GM23338 (cell line): Measurements from ENCODE around the gene CDK5. TPM values are rescaled to one million over a fixed set of nuclear protein-coding genes. Genes with fewer than 3 reads are reported as not detected.
A peak's percentile ranks its signal among the peaks of the same experiment; 100 is the strongest.
"Not testable (repeated sequence)": the region's sequence is repeated elsewhere in the genome, so short reads cannot be mapped to it uniquely, and the experiment has no call there.

Experiments
- ATAC-seq: fragments of 200-7000 bp; cut with Tn5 transposase; 3 replicates; pipeline ENCODE4 v1.9.1; 2020
- DNase-seq: peaks from one replicate; pipeline ENCODE4 v3.0.0-alpha.2; 2015; ENCODE audit warnings: low spot score
- H2AFZ ChIP-seq: fragments of 200-600 bp; sonication (generic); 2 replicates; pipeline ENCODE4 v1.8.0; 2016; ENCODE audit warnings: antibody characterized with exemption, mild to moderate bottlenecking, moderate library complexity
- H3F3A ChIP-seq: fragments of 200-600 bp; sonication (generic); replicated peaks from 2 replicates; pipeline ENCODE4 v1.8.0; 2017; ENCODE audit warnings: antibody characterized with exemption, mixed run types, low read depth
- H3K27ac ChIP-seq: fragments of 200-600 bp; sonication (generic); 2 replicates; pipeline ENCODE4 v1.6.1; 2016; ENCODE audit warnings: low read depth
- H3K27me3 ChIP-seq: fragments of 200-600 bp; sonication (generic); 2 replicates; pipeline ENCODE4 v1.8.0; 2016; ENCODE audit warnings: mild to moderate bottlenecking, mixed run types, moderate library complexity; ENCODE audit not compliant: insufficient read depth
- H3K36me3 ChIP-seq: fragments of 200-600 bp; sonication (generic); 2 replicates; pipeline ENCODE4 v1.8.0; 2016; ENCODE audit warnings: mild to moderate bottlenecking; ENCODE audit not compliant: insufficient read depth
- H3K4me1 ChIP-seq: fragments of 200-600 bp; sonication (generic); 2 replicates; pipeline ENCODE4 v1.8.0; 2016; ENCODE audit warnings: mild to moderate bottlenecking, moderate library complexity; ENCODE audit not compliant: insufficient read depth
- H3K4me2 ChIP-seq: fragments of 200-600 bp; sonication (generic); 2 replicates; pipeline ENCODE4 v1.7.1; 2017; ENCODE audit warnings: mixed run types
- H3K4me3 ChIP-seq: fragments of 200-600 bp; sonication (generic); 2 replicates; pipeline ENCODE4 v1.6.1; 2016; ENCODE audit warnings: mixed run types
- H3K79me2 ChIP-seq: fragments of 200-600 bp; sonication (generic); replicated peaks from 2 replicates; pipeline ENCODE4 v1.8.0; 2017; ENCODE audit warnings: mild to moderate bottlenecking; ENCODE audit not compliant: insufficient read depth
- H3K9me2 ChIP-seq: fragments of 200-600 bp; sonication (generic); 2 replicates; pipeline ENCODE4 v1.8.0; 2017; ENCODE audit not compliant: insufficient read depth
- H4K20me1 ChIP-seq: fragments of 200-600 bp; sonication (generic); replicated peaks from 2 replicates; pipeline ENCODE4 v1.8.0; 2017; ENCODE audit warnings: mild to moderate bottlenecking; ENCODE audit not compliant: insufficient read depth
- H3K27ac Mint-ChIP-seq: 2 replicates; pipeline ENCODE4 v1.8.0; 2020; ENCODE audit warnings: inconsistent platforms, mild to moderate bottlenecking, moderate library complexity, mixed read lengths
- H3K27me3 Mint-ChIP-seq: 3 replicates; pipeline ENCODE4 v1.8.0; 2022; ENCODE audit warnings: low read depth, mild to moderate bottlenecking, moderate library complexity, mixed read lengths, inconsistent platforms; ENCODE audit not compliant: insufficient read depth, poor library complexity
- H3K36me3 Mint-ChIP-seq: 3 replicates; pipeline ENCODE4 v1.8.0; 2021; ENCODE audit warnings: low read depth, mild to moderate bottlenecking, inconsistent platforms, moderate library complexity, mixed read lengths
- H3K4me1 Mint-ChIP-seq: 3 replicates; pipeline ENCODE4 v1.8.0; 2020; ENCODE audit warnings: mild to moderate bottlenecking, inconsistent platforms, mixed read lengths
- H3K4me3 Mint-ChIP-seq: 3 replicates; pipeline ENCODE4 v1.8.0; 2021; ENCODE audit warnings: moderate library complexity, mild to moderate bottlenecking, inconsistent platforms, mixed read lengths
- H3K9me3 Mint-ChIP-seq: 3 replicates; pipeline ENCODE4 v1.8.0; 2020; ENCODE audit warnings: moderate library complexity, mild to moderate bottlenecking, inconsistent platforms, mixed read lengths
- CREB1 ChIP-seq: fragments of 250-450 bp; sonication (Bioruptor Pico); IDR thresholded peaks from 2 replicates; pipeline ENCODE4 v1.5.0; 2020; ENCODE audit warnings: low read depth, mild to moderate bottlenecking, moderate library complexity
- EZH2 ChIP-seq: fragments of 200-600 bp; sonication (generic); IDR thresholded peaks from one replicate; pipeline ENCODE4 v1.8.0; 2017; ENCODE audit warnings: antibody characterized with exemption, mild to moderate bottlenecking, low read depth; ENCODE audit not compliant: unreplicated experiment
- POLR2AphosphoS5 ChIP-seq: IDR thresholded peaks from 2 replicates; pipeline ENCODE4 v1.6.1; 2016; ENCODE audit warnings: antibody characterized with exemption, low read depth
- ZNF114 ChIP-seq: fragments of 250-450 bp; sonication (Bioruptor Pico); IDR thresholded peaks from 2 replicates; pipeline ENCODE4 v1.5.0; 2020; ENCODE audit warnings: mild to moderate bottlenecking, moderate library complexity
- polyA plus RNA-seq: library from polyadenylated mRNA; unstranded; fragments of >200 nt; fragmentation: Nextera tagmentation; extraction: Ambion mirVana; gene quantifications from 2 replicates; pipeline ENCODE4 v1.2.1, GENCODE V29; 2016
- total RNA-seq: library from RNA; depleted of rRNA; stranded (reverse); fragments of >200 nt; shearing (Covaris generic); gene quantifications from 2 replicates; pipeline ENCODE4 v1.2.3, GENCODE V29; 2014
- TF ChIP-seq, protein P1 (sequence below), 2 experiments: fragments of 200-600 bp in 1 of 2; sonication (generic) in 1 of 2; conservative IDR thresholded peaks; 2 replicates each; pipeline versions ENCODE4 v1.5.1 to v1.6.1; 2016 to 2017; ENCODE audit warnings: antibody characterized with exemption in 2 of 2, low read depth in 2 of 2, mild to moderate bottlenecking in 2 of 2, moderate library complexity in 1 of 2
- TF ChIP-seq, protein P2 (sequence below): IDR thresholded peaks from 2 replicates; pipeline ENCODE4 v1.6.1; 2016; ENCODE audit warnings: antibody characterized with exemption

The CDK5 gene
- total and polyA plus RNA-seq, 2 experiments from 2014 or later = 19.8 to 27.1 TPM

DNA sequence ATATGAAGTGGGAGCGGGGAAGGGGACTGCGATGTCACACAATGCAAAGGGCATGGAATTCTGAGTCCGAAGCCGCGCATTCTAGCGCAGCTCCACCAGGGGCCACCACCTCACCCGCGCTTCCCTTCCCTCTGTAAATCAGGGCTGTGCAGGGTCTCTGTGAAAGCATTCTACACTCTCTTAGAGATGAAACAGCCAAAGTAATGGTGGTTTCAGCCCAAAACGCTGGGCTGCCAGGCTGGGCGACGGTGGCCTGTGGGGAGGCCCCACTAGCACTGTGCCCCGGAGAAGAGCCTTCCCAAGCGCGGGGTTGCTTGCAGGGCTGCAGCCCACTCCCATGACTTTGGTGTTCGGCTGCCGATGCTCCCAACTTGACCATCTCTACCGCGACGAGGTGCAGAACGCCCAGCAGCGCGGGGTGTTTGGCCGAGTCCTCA lies 44.8 kb downstream of the CDK5 start:
- peak overlapping the region; percentile 88 for H3K4me2 ChIP-seq
- peaks cover 28% of the 10 kb centered on the region for H3K27me3 ChIP-seq
- ATAC-seq (peak; percentile 46), DNase-seq (peak; percentile 88)
- no peaks in the 10 kb centered on the region for H4K20me1 ChIP-seq
- Mint-ChIP-seq H3K9me3 (no peaks in the 10 kb centered on the region; the same call in 2 of the 3 replicates), H3K27me3 (peaks cover 42% of the 10 kb centered on the region), H3K36me3 (peaks cover 7% of the 10 kb centered on the region; the same call in 1 of the 3 replicates), H3K27ac (no peak overlapping the region), H3K4me1 (peaks cover 43% of the 10 kb centered on the region), H3K4me3 (peak overlapping the region; percentile 56)
- H3K79me2 ChIP-seq = no peaks in the 10 kb centered on the region
- no peaks in the 10 kb centered on the region for H3K9me2 ChIP-seq
- TF ChIP-seq, protein P1, sequence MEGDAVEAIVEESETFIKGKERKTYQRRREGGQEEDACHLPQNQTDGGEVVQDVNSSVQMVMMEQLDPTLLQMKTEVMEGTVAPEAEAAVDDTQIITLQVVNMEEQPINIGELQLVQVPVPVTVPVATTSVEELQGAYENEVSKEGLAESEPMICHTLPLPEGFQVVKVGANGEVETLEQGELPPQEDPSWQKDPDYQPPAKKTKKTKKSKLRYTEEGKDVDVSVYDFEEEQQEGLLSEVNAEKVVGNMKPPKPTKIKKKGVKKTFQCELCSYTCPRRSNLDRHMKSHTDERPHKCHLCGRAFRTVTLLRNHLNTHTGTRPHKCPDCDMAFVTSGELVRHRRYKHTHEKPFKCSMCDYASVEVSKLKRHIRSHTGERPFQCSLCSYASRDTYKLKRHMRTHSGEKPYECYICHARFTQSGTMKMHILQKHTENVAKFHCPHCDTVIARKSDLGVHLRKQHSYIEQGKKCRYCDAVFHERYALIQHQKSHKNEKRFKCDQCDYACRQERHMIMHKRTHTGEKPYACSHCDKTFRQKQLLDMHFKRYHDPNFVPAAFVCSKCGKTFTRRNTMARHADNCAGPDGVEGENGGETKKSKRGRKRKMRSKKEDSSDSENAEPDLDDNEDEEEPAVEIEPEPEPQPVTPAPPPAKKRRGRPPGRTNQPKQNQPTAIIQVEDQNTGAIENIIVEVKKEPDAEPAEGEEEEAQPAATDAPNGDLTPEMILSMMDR (conservative IDR thresholded peaks at IDR 0.05; ENCODE audit: low read depth in 2 of 2) = peak; percentile 66 to 73
- TF ChIP-seq, protein P2, sequence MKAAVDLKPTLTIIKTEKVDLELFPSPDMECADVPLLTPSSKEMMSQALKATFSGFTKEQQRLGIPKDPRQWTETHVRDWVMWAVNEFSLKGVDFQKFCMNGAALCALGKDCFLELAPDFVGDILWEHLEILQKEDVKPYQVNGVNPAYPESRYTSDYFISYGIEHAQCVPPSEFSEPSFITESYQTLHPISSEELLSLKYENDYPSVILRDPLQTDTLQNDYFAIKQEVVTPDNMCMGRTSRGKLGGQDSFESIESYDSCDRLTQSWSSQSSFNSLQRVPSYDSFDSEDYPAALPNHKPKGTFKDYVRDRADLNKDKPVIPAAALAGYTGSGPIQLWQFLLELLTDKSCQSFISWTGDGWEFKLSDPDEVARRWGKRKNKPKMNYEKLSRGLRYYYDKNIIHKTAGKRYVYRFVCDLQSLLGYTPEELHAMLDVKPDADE = no peak
- no peak overlapping the region for H3K27ac ChIP-seq
- H3F3A ChIP-seq = 0 out of 2 replicates have a peak, but pooled peaks cover 12% of the 10 kb centered on the region
- H2AFZ ChIP-seq = peak overlapping the region; percentile 92
- H3K4me1 ChIP-seq = peaks cover 24% of the 10 kb centered on the region
- H3K4me3 ChIP-seq = peak overlapping the region; percentile 75
- H3K36me3 ChIP-seq = no peaks in the 10 kb centered on the region

DNA sequence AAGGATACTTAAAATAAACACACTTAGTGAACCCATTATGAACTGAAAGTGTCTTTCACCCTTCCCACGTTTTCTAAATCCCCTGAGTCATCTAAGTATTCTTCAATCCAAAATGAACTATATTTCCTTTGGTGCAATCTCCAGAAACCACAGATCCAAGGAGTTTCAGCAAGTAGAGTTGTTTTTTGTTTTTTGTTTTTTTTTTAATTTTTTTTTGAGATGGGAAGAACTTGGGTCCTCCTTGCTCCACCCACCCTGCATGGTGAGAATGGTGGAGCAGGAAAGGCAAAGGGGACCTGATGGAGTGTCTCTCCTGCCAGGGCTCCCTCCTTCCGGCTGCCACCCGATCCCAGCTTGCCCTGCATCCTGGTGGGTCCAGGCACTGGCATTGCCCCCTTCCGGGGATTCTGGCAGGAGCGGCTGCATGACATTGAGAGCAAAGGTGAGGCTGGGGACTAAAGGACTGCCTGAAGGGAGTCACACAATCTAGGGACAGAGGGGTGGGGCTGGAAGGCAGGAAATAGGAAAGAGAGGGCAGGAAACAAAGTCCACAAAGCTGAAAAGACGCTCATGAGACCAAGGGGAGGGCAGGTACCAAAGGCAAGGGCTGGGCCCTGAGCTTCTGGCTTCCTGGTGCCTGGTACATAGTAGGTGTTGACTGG lies 45.5 kb downstream of the CDK5 start:
- H4K20me1 ChIP-seq = no peaks in the 10 kb centered on the region
- H3K4me2 ChIP-seq = peak overlapping the region; percentile 88; the same call in 1 of the 2 replicates
- no peak overlapping the region for H3K27ac ChIP-seq
- peaks cover 21% of the 10 kb centered on the region for H3K27me3 ChIP-seq
- no peaks in the 10 kb centered on the region for H3K9me3 Mint-ChIP-seq
- H3K9me2 ChIP-seq = no peaks in the 10 kb centered on the region
- TF ChIP-seq CREB1 (CRISPR knock-in tag) = no peak
- TF ChIP-seq ZNF114 (CRISPR knock-in tag) = no peak
- TF ChIP-seq POLR2AphosphoS5 = no peak
- TF ChIP-seq EZH2 = no peak
- TF ChIP-seq, protein P2 = 0 out of 2 replicates have a peak, but pooled peaks have one; percentile 12
- H3K79me2 ChIP-seq = no peaks in the 10 kb centered on the region
- 0 out of 2 replicates have a peak, but pooled peaks cover 8% of the 10 kb centered on the region for H3F3A ChIP-seq
- H3K4me1 ChIP-seq = peaks cover 27% of the 10 kb centered on the region
- ATAC-seq (no peak), DNase-seq (no peak)
- H3K4me3 Mint-ChIP-seq = peak overlapping the region; percentile 56; the same call in 1 of the 3 replicates
- H3K4me1 Mint-ChIP-seq = peaks cover 40% of the 10 kb centered on the region
- peak overlapping the region; percentile 75; the same call in 1 of the 2 replicates for H3K4me3 ChIP-seq
- H2AFZ ChIP-seq = no peak overlapping the region
- no peak overlapping the region for H3K27ac Mint-ChIP-seq
- no peaks in the 10 kb centered on the region for H3K36me3 ChIP-seq
- peaks cover 7% of the 10 kb centered on the region; the same call in 1 of the 3 replicates for H3K36me3 Mint-ChIP-seq
- peaks cover 34% of the 10 kb centered on the region for H3K27me3 Mint-ChIP-seq

DNA sequence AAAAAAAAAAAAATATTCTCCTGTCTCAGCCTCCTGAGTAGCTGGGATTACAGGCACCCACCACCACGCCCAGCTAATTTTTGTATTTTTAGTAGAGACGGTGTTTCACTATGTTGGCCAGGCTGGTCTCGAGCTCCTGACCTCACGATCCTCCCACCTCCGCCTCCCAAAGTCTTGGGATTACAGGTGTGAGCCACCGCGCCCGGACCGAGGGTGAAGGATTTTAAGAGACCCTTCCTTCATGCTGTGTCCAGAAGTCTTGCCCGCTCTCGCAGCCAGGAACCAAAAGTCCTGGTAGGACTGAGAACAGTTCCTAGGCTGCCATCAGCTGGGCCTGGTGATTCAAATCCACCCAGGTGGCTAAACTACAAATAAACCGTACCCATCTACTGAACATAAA lies 46.1 kb downstream of the CDK5 start:
- not testable (repeated sequence) for H2AFZ ChIP-seq, H3K9me3 Mint-ChIP-seq, H3K4me3 ChIP-seq, H3K27ac ChIP-seq, H3F3A ChIP-seq, H3K79me2 ChIP-seq, DNase-seq, H3K4me2 ChIP-seq, H3K36me3 Mint-ChIP-seq, H4K20me1 ChIP-seq, ATAC-seq, H3K27ac Mint-ChIP-seq, H3K36me3 ChIP-seq, H3K9me2 ChIP-seq
- Histone ChIP-seq H3K27me3 (peaks cover 15% of the 10 kb centered on the region), H3K4me1 (peaks cover 27% of the 10 kb centered on the region)
- Mint-ChIP-seq H3K4me1 (peaks cover 40% of the 10 kb centered on the region), H3K4me3 (peak overlapping the region; percentile 32; the same call in 1 of the 3 replicates), H3K27me3 (peaks cover 30% of the 10 kb centered on the region)
